ENCODE measurements around the gene ZIC5.
A peak's percentile ranks its signal among the peaks of the same experiment; 100 is the strongest.

The ZIC5 gene

DNA sequence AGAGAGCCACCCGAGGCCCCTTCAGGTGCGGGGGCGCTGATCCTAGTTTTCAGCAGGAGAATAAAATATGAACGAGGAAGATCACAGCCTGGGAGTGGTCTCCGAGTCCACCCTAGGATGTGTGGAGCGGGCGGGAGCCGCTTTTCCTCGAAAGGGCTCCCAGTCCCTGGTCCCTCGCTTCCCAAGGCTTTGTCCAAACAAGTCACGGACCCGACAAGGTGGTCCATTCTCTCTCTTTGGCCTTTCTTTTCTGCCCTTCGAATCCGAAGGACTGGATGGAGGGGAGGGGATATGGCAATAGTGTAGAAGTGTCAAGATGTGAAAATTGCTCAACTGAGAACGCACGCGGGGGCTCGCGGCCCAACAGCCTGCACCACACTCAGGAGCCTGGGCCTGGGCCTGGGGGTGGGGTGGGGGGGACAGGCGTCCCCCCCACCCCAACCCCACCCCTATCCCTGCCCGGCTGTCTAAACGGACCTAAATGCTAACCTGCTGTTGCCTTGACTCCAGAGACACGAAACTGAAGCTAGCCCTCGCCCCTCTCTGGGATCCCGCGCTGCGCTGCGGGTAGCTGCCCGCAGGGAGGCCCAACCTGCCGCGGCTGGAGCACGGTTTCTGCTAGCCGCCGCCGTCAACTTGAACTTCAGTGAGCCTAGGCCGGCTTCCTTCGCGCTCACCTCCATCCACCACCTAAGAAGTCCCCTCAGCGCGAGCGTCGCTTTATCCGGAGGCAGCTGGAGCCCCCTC is 17.1 kb upstream of the ZIC5 start:
- DNase-seq, result no peak

DNA sequence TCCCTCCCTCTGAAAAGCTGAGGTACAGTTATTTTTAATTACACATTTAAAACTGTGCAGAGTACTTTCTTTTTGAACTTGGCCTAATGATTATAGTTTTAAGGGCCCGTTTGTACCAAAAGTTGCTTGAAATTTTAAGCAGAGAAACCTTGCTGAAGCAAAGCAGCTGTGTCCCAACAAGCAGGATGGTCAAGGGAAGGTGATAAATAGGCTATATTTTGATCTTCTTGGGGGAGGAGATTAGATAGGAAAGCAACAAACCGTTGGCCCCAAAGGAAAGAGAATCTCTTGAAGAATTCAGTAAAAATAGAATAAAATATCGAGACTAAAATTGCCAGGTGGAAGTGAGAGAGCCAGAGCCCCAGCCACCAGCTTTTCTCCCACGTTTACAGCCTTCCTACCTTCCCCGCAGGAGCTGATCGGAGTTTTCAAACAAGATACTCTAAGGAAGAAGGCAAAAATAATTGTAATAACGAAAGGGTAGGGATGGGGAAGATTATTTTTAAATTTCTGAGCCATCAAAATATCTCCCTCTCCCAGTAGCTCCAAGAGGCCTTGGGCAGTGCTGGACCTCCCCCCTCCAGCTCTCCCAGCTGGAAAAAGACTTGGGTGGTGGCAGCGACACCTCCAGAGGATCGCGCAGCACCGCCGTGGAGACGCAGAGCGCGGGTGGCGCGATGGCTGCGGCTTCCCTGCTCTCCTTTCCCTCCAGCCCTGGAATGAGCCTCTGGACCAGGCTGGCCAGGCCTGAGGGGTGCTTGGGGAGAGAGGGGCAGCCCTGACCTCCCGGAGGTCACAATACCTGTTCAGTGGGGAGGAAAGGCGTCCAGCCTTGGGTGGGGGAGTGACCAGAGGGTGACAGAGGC is 15.8 kb upstream of the ZIC5 start:
- no peak for DNase-seq
- in situ Hi-C loops (cut with MboI; ENCODE audit: low pct_unique_long_range_greater_than_20kb, low sequenced_read_pairs), result no loop called here

More for the DNA sequence above, 17.1 kb upstream of the ZIC5 start:
- in situ Hi-C loops (cut with MboI; ENCODE audit: low pct_unique_long_range_greater_than_20kb, low sequenced_read_pairs), result no loop called here

- DNase-seq, result no peak
- in situ Hi-C loops (cut with MboI; ENCODE audit: low pct_unique_long_range_greater_than_20kb, low sequenced_read_pairs), result no loop called here
Observed at GRCh38 chr13:99986741-99987140, 15.2 kb upstream of the ZIC5 start.

GRCh38 chr13:99985886-99986527 is 14.4 kb upstream of the ZIC5 start:
- in situ Hi-C loops (cut with MboI; ENCODE audit: low pct_unique_long_range_greater_than_20kb, low sequenced_read_pairs), result no loop called here
- DNase-seq, result no peak

- in situ Hi-C loops (cut with MboI; ENCODE audit: low pct_unique_long_range_greater_than_20kb, low sequenced_read_pairs), result no loop called here
- no peak for DNase-seq
Observed at GRCh38 chr13:99985241-99985874, 13.8 kb upstream of the ZIC5 start.

DNA sequence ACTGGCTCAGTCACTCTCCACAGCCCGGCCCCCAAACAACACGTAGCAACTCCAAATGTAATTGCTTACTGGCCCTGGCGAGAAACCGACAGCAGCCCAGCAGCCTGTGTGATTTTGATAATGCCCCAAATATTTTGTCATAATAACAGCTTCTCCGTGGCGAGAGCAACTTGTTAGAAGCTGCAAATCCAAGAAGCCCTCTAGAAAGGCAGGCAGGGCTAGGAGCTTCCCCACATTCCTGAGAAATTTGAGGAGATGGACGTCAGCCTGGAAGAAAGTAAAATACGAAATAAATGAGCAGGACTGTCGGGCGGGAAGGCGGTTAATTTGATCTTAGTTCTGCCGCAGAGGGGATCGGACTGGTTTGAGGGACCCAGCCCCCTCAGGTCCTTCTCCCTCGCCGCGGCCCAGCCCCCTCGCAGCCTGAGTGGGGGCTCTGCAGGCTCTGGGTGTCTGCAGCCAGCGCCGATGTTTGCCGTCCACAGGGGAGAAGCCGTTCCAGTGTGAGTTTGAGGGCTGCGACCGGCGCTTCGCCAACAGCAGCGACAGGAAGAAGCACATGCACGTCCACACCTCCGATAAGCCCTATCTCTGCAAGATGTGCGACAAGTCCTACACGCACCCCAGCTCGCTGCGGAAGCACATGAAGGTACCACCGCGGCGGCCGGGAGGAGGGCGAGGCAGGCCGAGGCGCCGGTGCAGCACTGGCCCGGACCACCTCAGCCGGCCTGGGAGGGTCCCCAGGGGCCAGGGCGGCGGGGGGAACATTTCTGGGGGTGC is 13.1 kb upstream of the ZIC5 start:
- no peak for DNase-seq

GRCh38 chr13:99983499-99984401 is 12.2 kb upstream of the ZIC5 start:
- DNase-seq, result peak; percentile 51
- in situ Hi-C loops (cut with MboI; ENCODE audit: low pct_unique_long_range_greater_than_20kb, low sequenced_read_pairs), result no loop called here

More for the DNA sequence above, 13.1 kb upstream of the ZIC5 start:
- in situ Hi-C loops (cut with MboI; ENCODE audit: low pct_unique_long_range_greater_than_20kb, low sequenced_read_pairs), result no loop called here

DNA sequence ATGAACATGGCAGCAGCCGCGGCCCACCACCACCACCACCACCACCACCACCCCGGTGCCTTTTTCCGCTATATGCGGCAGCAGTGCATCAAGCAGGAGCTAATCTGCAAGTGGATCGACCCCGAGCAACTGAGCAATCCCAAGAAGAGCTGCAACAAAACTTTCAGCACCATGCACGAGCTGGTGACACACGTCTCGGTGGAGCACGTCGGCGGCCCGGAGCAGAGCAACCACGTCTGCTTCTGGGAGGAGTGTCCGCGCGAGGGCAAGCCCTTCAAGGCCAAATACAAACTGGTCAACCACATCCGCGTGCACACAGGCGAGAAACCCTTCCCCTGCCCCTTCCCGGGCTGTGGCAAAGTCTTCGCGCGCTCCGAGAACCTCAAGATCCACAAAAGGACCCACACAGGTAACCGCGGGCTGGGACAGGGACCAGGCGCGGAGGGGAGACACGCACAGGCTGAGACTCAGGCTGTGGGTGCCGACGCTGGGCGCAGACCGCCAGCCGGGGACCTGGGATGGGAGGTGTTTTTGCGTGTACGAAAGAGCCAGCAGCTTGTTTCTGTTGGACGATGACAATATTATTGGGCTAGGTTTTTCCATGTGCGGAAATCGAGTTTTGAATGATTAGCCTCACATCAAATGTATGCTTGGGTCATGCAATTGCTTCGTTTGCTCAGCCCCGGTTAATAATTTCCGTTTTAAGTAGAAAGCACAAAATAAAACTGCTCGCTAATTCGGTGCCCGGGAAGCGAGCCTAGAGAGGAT is 11.3 kb upstream of the ZIC5 start:
- peak; percentile 34 for DNase-seq
- in situ Hi-C loops (cut with MboI; ENCODE audit: low pct_unique_long_range_greater_than_20kb, low sequenced_read_pairs), result no loop called here

GRCh38 chr13:99982036-99982730 is 10.6 kb upstream of the ZIC5 start:
- DNase-seq, result peak; percentile 58
- in situ Hi-C loops (cut with MboI; ENCODE audit: low pct_unique_long_range_greater_than_20kb, low sequenced_read_pairs), result no loop called here

DNA sequence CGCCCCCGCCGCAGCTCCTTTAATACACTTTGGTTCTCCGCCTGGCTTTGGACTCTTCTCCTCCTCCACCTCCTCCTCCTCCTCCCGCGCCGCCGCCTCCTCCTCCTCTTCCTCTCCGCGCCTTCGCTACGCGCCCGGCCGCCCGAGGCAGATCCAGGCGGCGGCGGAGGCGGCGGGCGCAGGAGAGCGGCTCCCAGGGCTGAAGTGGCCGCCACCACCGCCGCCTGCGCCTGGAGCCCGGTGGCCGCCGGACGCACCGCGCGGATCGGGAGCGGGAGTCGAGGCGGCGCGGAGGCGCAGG is 10.1 kb upstream of the ZIC5 start, which contains the start of gene ZIC2:
TSS of gene ZIC2 (plus strand) at position 50 of the 301 bp plus-strand sequence. CDS start 281 bp downstream, outside the sequence.
- in situ Hi-C loops (cut with MboI; ENCODE audit: low pct_unique_long_range_greater_than_20kb, low sequenced_read_pairs), result no loop called here
- no peak for DNase-seq

GRCh38 chr13:99980824-99981734 is 9.5 kb upstream of the ZIC5 start:
- DNase-seq, result peak; percentile 84

DNA sequence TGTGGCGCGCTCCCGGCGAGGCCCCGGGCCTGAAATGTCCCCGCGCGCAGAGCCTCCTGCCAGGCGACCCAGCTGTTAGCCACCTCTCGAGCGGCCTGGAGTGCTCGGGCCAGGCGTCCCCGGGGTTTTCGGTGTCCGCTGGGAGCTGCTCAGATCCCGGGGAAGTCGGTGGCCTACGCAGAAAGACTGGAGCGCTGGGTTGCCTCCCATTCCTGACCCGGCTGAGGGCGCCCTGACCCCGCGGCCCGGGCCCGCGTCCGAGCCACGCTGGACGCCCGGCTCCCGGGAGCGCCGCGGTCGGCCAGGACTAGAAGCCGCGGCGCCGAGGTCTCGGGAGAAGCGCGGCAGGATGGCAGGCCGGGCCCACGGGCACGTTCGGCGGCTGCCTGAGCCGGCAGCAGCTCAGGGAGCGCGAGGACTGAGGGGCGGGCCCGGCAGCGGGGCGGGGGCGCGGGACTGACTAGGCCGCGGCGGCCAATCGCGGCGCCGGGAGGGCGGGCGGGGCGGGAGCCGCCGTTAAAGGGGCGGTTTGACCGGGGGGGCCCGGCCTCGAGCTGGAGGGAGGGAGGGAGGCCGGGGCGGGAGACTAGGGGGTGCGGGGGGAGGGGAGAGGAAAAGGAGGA is 8.7 kb upstream of the ZIC5 start:
- in situ Hi-C loops (cut with MboI; ENCODE audit: low pct_unique_long_range_greater_than_20kb, low sequenced_read_pairs), result no loop called here
- peak; percentile 52 for DNase-seq

More at GRCh38 chr13:99980824-99981734, 9.5 kb upstream of the ZIC5 start:
- in situ Hi-C loops (cut with MboI; ENCODE audit: low pct_unique_long_range_greater_than_20kb, low sequenced_read_pairs), result no loop called here

- no peak for DNase-seq
- in situ Hi-C loops (cut with MboI; ENCODE audit: low pct_unique_long_range_greater_than_20kb, low sequenced_read_pairs), result no loop called here
Observed at GRCh38 chr13:99979453-99980200, 8.1 kb upstream of the ZIC5 start.

DNA sequence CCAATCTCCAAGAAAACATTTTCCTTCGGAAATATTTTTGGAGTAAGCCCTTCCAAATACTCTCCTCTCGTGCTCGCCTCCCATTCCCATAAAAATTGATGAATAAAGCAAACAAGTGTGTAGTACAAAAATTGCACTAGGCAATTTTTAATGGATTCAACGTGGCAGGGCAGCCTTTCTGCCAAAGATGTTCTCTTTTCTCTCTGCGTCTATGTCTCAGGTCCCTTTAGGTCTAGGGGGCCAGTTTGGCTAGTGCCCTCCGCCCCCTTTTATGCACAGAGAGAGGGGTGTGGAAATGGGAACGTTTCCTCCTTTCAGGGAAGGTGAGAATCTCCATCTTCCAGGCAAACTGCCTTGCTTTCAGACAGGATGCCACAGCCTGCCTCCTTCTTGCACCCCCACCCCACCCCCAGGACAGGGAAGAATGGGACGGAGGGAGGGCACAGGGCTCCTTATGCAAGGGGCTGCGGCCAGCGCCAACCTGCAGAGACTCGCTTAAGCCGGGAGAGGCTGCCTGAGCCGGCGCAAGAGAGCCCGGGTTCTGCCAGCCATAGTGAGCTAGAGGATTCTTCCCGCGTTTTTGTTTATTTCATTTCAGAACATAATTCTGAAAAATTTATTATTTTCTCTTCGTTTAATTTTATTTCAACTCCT is 7.4 kb upstream of the ZIC5 start:
- DNase-seq, result peak; percentile 34
- in situ Hi-C loops (cut with MboI; ENCODE audit: low pct_unique_long_range_greater_than_20kb, low sequenced_read_pairs), result no loop called here
